Measurements from ENCODE around the gene TLE1.

The TLE1 gene

GRCh38 chr9:81686614-81687520 lies 2.5 kb downstream of the TLE1 start:
- peak; percentile 89 to 91 for DNase-seq (ENCODE audit: low read depth in 2 of 2)
- TF ChIP-seq CTCF (IDR thresholded peaks at IDR 0.05; ENCODE audit: low read depth, low read length) = peak; percentile 45
- H3K4me3 ChIP-seq (replicated peaks in 1 of 2; ENCODE audit: low read depth in 2 of 2, low read length in 2 of 2) = peak overlapping the region; percentile 80 to 83

- TF ChIP-seq CTCF (IDR thresholded peaks at IDR 0.05; ENCODE audit: low read depth, low read length) = peak; percentile 36
- no peak overlapping the region for H3K4me3 ChIP-seq (replicated peaks in 1 of 2; ENCODE audit: low read depth in 2 of 2, low read length in 2 of 2)
- DNase-seq (ENCODE audit: low read depth in 2 of 2) = peak; percentile 60 to 69
These were observed 3.4 kb downstream of the TLE1 start for GRCh38 chr9:81685763-81686613.

- H3K4me3 ChIP-seq (replicated peaks in 1 of 2; ENCODE audit: low read depth in 2 of 2, low read length in 2 of 2) = no peak overlapping the region
- no peak for DNase-seq (ENCODE audit: low read depth in 2 of 2)
- no peak for TF ChIP-seq CTCF (IDR thresholded peaks at IDR 0.05; ENCODE audit: low read depth, low read length)
These were observed 4.7 kb downstream of the TLE1 start for GRCh38 chr9:81684635-81685034.

GRCh38 chr9:81683704-81684103 lies 5.6 kb downstream of the TLE1 start:
- no peak overlapping the region for H3K4me3 ChIP-seq (replicated peaks in 1 of 2; ENCODE audit: low read depth in 2 of 2, low read length in 2 of 2)
- DNase-seq (ENCODE audit: low read depth in 2 of 2) = no peak
- no peak for TF ChIP-seq CTCF (IDR thresholded peaks at IDR 0.05; ENCODE audit: low read depth, low read length)

GRCh38 chr9:81683238-81683637 lies 6.1 kb downstream of the TLE1 start:
- H3K4me3 ChIP-seq (replicated peaks in 1 of 2; ENCODE audit: low read depth in 2 of 2, low read length in 2 of 2) = no peak overlapping the region
- TF ChIP-seq CTCF (IDR thresholded peaks at IDR 0.05; ENCODE audit: low read depth, low read length) = no peak

GRCh38 chr9:81682797-81683196 lies 6.5 kb downstream of the TLE1 start:
- H3K4me3 ChIP-seq (replicated peaks in 1 of 2; ENCODE audit: low read depth in 2 of 2, low read length in 2 of 2) = no peak overlapping the region
- TF ChIP-seq CTCF (IDR thresholded peaks at IDR 0.05; ENCODE audit: low read depth, low read length) = no peak
- DNase-seq (ENCODE audit: low read depth in 2 of 2) = peak; percentile 24 to 70

More at GRCh38 chr9:81683238-81683637, 6.1 kb downstream of the TLE1 start:
- no peak for DNase-seq (ENCODE audit: low read depth in 2 of 2)

All from cardiac fibroblast (primary cell).